ENCODE data around the gene DYNLT2.

Gene DYNLT2

GRCh38 chr6:169692516-169692915 is 58.9 kb downstream of the DYNLT2 start:
- DNase-seq: no peak

- DNase-seq: no peak
These were observed 60.1 kb downstream of the DYNLT2 start for GRCh38 chr6:169691260-169691659.

Measured in NCI-H187 treated with DMSO at 0.1 percent for 48 hours (cell line).